Measurements from ENCODE around the gene IMP4.

GRCh38 chr2:130345091-130345490 lies 2.4 kb downstream of the IMP4 start:
- TF ChIP-seq CTCF (IDR thresholded peaks at IDR 0.05) = no peak
- no peak for TF ChIP-seq EZH2 (IDR thresholded peaks at IDR 0.05; ENCODE audit: borderline replicate concordance, insufficient read depth, low read depth, low read length, poor library complexity, severe bottlenecking)

Measured in B cell (primary cell).